Esophagus (tissue), 2 donors: ENCODE data around the gene CERS6. TPM values are rescaled to one million over a fixed set of nuclear protein-coding genes. Genes with fewer than 3 reads are reported as not detected.

Experiments
- H3K27ac ChIP-seq, 2 donors: one replicate each; pipeline ENCODE4 v1.5.1; 2013; ENCODE audit warnings: low read depth in 2 of 2, mild to moderate bottlenecking in 2 of 2, inconsistent platforms in 1 of 2, low read length in 1 of 2, moderate library complexity in 1 of 2
- H3K27me3 ChIP-seq, 2 donors: one replicate each; pipeline ENCODE4 v1.6.1; 2013; ENCODE audit warnings: low read length in 2 of 2, control low read depth in 1 of 2, mild to moderate bottlenecking in 1 of 2; ENCODE audit not compliant: insufficient read depth in 2 of 2, control insufficient read depth in 1 of 2
- H3K36me3 ChIP-seq, 2 donors: one replicate each; pipeline ENCODE4 v1.6.1; 2013; ENCODE audit warnings: low read length in 1 of 2; ENCODE audit not compliant: control insufficient read depth in 2 of 2, insufficient read depth in 2 of 2
- H3K4me1 ChIP-seq, 2 donors: one replicate each; pipeline ENCODE4 v1.6.1; 2013; ENCODE audit warnings: low read length in 1 of 2; ENCODE audit not compliant: control insufficient read depth in 2 of 2, insufficient read depth in 2 of 2
- H3K4me3 ChIP-seq, 2 donors: one replicate each; pipeline ENCODE4 v1.5.1; 2013; ENCODE audit warnings: low read length in 2 of 2, mild to moderate bottlenecking in 2 of 2, low read depth in 1 of 2, moderate library complexity in 1 of 2
- H3K9me3 ChIP-seq, 2 donors: one replicate each; pipeline ENCODE4 v1.6.1; 2013; ENCODE audit warnings: mild to moderate bottlenecking in 2 of 2, low read depth in 1 of 2, low read length in 1 of 2, moderate library complexity in 1 of 2; ENCODE audit not compliant: control insufficient read depth in 2 of 2, insufficient read depth in 1 of 2
- WGBS, 2 donors: extraction: QIAGEN DNeasy Blood & Tissue Kit; methylation state at CpG; one replicate each; pipeline ENCODE4 v1.1.7; 2013; 5-methylcytosine and 5-hydroxymethylcytosine counted together
- polyA plus RNA-seq, 2 donors: library from polyadenylated mRNA; stranded (reverse); fragments of 200-250 nt; gene quantifications; one replicate each; pipeline ENCODE4 v1.2.3, GENCODE V29; 2013
- donor health status: healthy with polysubstance abuse.
- donor health status: Bipolar disorder and iron deficiency.

CERS6 gene
- polyA plus RNA-seq, 2 donors: 4.2 to 7.6 TPM

DNA sequence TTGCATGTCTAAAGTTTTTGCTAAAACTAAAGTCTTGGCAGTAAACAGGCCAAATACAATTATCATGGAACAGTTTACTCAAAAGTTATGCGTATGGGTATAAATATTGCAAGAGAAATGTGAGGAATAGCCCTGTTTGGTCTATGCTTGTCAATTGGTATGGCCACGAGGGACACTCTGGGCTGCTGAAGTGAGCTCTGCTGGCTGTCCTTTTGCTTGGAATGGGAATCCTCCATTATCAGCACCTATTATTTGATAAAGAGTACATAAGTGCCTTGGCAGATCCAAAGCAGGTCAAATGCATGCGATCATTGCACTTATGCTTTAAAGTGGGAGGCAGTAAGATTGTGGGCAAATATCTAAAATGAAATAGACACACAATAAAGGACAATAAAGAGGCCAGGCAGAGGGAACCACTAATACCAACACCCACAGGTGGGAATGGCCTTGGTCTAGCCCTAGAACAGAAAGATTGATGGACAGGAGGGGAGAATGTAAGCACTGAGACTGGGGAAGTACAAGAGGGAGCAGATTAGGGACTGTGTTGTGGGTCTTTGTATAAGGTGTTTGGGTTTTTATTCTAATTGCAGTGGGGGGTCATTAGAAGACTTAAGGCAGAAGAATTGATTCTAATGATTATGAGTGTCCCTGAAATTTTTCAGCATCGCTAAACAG is 286.3 kb downstream of the CERS6 start:
- H3K36me3 ChIP-seq: no peaks in the 10 kb centered on the region
- H3K4me3 ChIP-seq: no peak overlapping the region
- H3K9me3 ChIP-seq: no peaks in the 10 kb centered on the region
- no peaks in the 10 kb centered on the region for H3K4me1 ChIP-seq
- 86 to 90% methylated on average over 4 of the region's 4 CpGs for WGBS, 2 donors
- no peak overlapping the region for H3K27ac ChIP-seq
- H3K27me3 ChIP-seq: no peaks in the 10 kb centered on the region

- Histone ChIP-seq H3K36me3 (no peaks in the 10 kb centered on the region), H3K4me3 (no peak overlapping the region), H3K27ac (no peak overlapping the region), H3K27me3 (no peaks in the 10 kb centered on the region), H3K4me1 (no peaks in the 10 kb centered on the region), H3K9me3 (no peaks in the 10 kb centered on the region)
- 62 to 68% methylated on average over 2 of the region's 2 CpGs for WGBS, 2 donors
These were observed 288.8 kb downstream of the CERS6 start for GRCh38 chr2:168744844-168745243.

DNA sequence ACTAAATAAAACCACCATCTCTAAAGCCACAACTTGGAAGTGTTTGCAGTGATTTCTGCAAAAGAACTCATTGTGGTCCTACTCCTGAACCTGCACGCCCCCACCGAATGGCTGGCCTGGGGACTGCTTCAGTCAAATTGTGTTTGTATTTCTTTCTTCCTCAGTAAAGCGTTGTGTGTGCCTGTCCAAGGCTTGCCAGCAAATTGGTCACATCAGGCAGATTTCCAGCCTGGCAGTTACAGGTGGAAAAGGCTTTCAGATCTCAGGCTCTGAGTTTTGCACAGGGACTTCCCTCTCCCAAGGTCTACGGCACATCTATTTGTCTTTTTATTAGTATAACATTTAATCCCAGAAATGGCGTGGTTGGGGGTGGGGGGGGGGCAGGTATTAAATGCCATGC is 292.4 kb downstream of the CERS6 start:
- Histone ChIP-seq H3K27me3 (no peaks in the 10 kb centered on the region), H3K27ac (no peak overlapping the region), H3K4me3 (no peak overlapping the region), H3K9me3 (no peaks in the 10 kb centered on the region), H3K36me3 (no peaks in the 10 kb centered on the region), H3K4me1 (no peaks in the 10 kb centered on the region)
- WGBS, 2 donors: 72 to 75% methylated on average over 5 of the region's 5 CpGs

DNA sequence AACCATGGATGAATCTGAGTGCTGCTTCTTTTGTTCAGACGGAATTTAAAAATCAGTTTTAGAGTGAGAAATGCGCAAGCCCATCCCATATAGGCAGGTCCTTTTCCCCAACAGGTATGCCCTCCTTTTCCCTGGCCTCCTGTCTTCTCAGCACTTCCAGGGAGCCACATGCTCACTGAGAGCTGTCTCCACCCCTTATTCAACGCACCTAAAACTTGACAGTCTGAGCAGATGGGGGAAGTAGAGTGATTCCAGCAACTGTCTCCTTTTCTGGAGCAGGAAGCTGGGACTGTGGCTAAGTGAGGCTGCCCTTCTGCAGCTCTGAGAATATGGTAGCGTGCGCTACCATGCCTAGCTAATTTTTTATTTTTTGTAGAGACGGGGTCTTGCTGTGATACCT is 293.2 kb downstream of the CERS6 start:
- H3K4me1 ChIP-seq: no peaks in the 10 kb centered on the region
- no peak overlapping the region for H3K27ac ChIP-seq
- H3K27me3 ChIP-seq: no peaks in the 10 kb centered on the region
- H3K36me3 ChIP-seq: no peaks in the 10 kb centered on the region
- no peaks in the 10 kb centered on the region for H3K9me3 ChIP-seq
- WGBS, 2 donors: 86 to 93% methylated on average over 3 to 6 of the region's 6 CpGs
- H3K4me3 ChIP-seq: no peak overlapping the region

DNA sequence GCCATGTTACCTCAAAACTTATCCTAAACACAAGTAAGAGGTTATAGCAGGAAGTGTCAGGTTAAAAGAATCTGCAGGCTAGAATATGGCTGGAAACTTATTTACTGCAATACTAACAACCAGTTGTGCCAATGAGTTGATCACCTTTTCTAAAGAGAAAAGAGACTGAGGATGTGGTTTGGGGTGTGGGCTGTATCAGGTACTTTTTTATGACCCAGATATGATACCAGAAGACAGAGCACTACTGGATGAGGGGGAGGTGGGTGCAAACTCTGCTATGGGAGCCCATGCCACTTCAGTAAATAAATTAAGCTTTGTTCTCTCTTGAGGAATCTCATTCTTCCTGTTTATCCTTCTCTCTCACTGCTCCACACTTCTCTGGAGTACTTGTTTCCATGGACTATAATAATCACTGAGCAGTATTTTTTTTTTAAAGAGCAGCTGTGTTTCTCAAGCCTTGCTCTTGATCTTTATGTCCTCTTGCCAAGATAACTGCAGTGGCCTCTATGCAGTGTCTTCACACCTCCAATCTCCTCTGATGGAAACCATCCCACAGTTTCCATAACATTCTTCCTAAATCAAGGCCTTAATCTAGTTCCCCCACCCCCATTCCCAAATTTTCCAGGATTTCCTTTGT is 295.1 kb downstream of the CERS6 start:
- Histone ChIP-seq H3K27me3 (no peaks in the 10 kb centered on the region), H3K4me1 (no peaks in the 10 kb centered on the region), H3K4me3 (no peak overlapping the region), H3K9me3 (no peaks in the 10 kb centered on the region), H3K27ac (no peak overlapping the region), H3K36me3 (no peaks in the 10 kb centered on the region)

- Histone ChIP-seq H3K27me3 (no peaks in the 10 kb centered on the region), H3K36me3 (no peaks in the 10 kb centered on the region), H3K4me3 (no peak overlapping the region), H3K4me1 (no peaks in the 10 kb centered on the region), H3K27ac (no peak overlapping the region), H3K9me3 (no peaks in the 10 kb centered on the region)
- 97% methylated on average over 8 of the region's 8 CpGs for WGBS, 2 donors
These were observed 296.3 kb downstream of the CERS6 start for GRCh38 chr2:168752361-168752760.

GRCh38 chr2:168753765-168754329 is 297.8 kb downstream of the CERS6 start:
- H3K27me3 ChIP-seq: no peaks in the 10 kb centered on the region
- no peaks in the 10 kb centered on the region for H3K36me3 ChIP-seq
- H3K9me3 ChIP-seq: no peaks in the 10 kb centered on the region
- no peaks in the 10 kb centered on the region for H3K4me1 ChIP-seq
- 89 to 97% methylated on average over 8 of the region's 8 CpGs for WGBS, 2 donors
- H3K4me3 ChIP-seq: no peak overlapping the region
- no peak overlapping the region for H3K27ac ChIP-seq

DNA sequence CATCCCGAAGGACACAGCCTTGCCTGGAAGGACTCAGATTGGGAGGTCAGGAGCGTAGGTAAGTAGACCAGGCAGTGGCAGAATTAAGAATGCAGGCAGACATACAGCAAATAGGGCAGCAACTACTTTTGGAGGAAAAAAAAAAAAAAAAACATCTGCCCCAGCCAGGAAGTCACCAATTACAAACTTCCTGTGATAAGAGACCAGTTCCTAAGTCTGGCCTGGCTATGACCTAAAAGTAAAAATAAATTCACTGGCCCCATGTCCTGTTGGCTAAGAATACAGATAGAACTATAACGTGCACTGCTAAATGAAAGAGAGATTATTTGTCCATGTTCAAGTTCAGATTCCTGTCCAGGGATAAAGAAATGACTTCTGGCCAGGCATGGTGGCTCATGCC is 301.2 kb downstream of the CERS6 start:
- Histone ChIP-seq H3K36me3 (no peaks in the 10 kb centered on the region), H3K4me1 (no peaks in the 10 kb centered on the region), H3K4me3 (no peak overlapping the region), H3K9me3 (no peaks in the 10 kb centered on the region), H3K27ac (no peak overlapping the region), H3K27me3 (no peaks in the 10 kb centered on the region)
- 71 to 75% methylated on average over 3 of the region's 3 CpGs for WGBS, 2 donors

DNA sequence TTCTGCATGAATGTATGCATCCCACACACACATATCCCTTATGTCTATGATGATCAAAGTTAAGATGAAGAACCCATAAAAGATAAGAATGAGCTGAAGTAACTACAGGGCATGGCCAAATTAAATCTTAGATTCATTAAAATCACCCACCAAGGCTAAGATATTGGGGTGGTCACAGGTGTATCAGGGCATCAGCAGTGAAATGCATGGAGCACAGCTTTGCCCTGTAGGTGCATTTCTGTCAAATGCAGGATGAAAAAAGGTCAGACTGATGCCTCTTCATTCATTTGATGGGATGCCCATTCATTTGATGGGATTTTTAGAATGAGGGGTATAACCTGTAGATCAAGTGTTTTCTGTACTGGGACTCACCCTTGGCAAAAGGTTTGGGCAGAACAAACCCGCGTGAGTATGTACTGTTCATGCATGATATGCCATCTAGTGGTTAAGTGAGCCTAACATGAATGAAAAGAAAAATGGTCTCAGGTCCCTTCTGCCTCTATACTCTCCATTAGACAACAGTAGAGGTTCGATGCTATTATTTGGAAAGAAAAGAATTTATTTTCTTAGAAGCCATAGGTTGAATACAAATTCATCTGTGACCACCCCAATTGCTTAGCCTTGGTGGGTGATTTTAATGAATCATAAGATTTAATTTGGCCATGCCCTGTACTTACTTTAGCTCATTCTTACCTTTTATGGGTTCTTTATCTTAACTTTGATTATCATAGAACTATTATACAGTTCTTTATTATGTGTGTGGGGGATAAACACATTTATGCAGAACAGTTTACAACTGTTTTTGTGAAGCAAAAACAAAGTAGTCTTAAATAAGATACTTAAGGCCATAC is 303.1 kb downstream of the CERS6 start:
- Histone ChIP-seq H3K27me3 (no peaks in the 10 kb centered on the region), H3K36me3 (no peaks in the 10 kb centered on the region), H3K9me3 (no peaks in the 10 kb centered on the region), H3K4me3 (no peak overlapping the region), H3K4me1 (no peaks in the 10 kb centered on the region), H3K27ac (no peak overlapping the region)
- 21 to 22% methylated on average over 3 of the region's 3 CpGs for WGBS, 2 donors
